AG20443 (cell line): Measurements from ENCODE around the gene GP5.

ENCODE experiments used
- DNase-seq: peaks from one replicate; pipeline ENCODE4 v3.0.0; 2012; ENCODE audit warnings: low spot score, mixed read lengths

The GP5 gene

DNA sequence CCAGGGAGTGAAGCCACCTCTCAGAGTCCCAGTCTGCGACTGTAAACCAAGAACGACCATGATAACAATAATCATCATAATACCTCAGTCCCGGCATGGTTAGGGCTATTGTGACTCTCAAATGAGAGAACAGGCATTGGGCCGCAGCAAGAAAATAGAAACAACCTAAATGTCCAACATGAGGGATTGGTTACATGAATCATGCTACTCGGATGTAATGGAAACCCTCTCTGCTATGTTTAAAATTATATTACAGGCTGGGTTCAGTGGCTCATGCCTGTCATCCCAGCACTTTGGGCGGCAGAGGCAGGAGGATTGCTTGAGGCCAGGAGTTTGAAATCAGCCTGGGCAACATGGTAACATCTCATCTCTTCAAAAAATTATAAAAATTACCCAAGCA, 50.7 kb downstream of the GP5 start:
- no peak for DNase-seq

DNA sequence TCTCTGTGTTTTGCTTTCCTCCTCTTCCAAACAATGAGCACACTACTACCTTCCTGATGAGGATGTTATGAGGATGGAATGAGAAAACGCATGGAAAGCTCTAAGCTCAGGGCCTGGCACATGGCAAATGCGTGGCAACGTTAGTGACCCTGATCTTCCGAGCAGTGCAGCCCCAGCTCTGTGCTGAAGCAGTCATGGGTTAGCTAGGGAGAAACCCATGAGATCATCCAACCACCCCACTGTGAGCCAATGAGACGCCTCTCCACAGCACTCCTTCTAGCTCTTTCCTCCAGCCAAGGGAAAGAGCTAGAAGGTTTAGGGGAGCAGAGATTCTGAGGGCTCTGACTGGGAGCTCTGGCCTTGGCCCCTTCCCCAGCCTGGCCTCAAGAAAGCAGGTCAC, 52.4 kb downstream of the GP5 start:
- peak; percentile 75 for DNase-seq

DNA sequence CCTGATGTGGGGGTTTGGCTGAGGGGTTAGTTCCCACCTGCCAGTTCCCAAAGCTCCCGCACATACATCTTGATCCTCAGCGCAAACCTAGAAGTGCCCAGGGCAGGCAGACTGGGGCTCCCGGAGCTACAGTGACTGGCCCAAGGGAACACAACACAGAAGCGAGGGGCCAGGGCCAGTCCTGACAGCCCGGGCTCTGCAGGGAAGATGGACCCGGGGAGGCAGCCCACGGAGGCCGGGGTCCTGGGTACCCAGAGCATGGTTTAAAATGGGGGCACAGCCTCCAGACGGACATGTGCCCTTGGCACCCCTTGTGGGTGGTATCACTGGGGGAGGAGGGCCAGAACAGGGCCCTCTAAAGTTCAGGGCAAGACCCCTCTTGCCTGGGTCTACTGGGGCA, 53.0 kb downstream of the GP5 start:
- DNase-seq, result no peak
